ENCODE data around the gene CA11.
"Not testable (repeated sequence)": the region's sequence is repeated elsewhere in the genome, so short reads cannot be mapped to it uniquely, and the experiment has no call there.

Gene CA11

GRCh38 chr19:48668761-48669160, 22.8 kb upstream of the CA11 start:
- DNase-seq: no peak

GRCh38 chr19:48668332-48668731, 22.3 kb upstream of the CA11 start:
- DNase-seq: no peak

GRCh38 chr19:48665786-48666185, 19.8 kb upstream of the CA11 start:
- no peak for DNase-seq

- DNase-seq: no peak
Observed at GRCh38 chr19:48664476-48664875, 18.5 kb upstream of the CA11 start.

- DNase-seq: no peak
Observed at GRCh38 chr19:48663667-48664066, 17.7 kb upstream of the CA11 start.

GRCh38 chr19:48661711-48662090, 15.7 kb upstream of the CA11 start:
- DNase-seq: no peak

- peak; percentile 85 for DNase-seq
Observed at GRCh38 chr19:48660852-48661710, 15.1 kb upstream of the CA11 start.

- no peak for DNase-seq
Observed at GRCh38 chr19:48659768-48660167, 13.8 kb upstream of the CA11 start.

- DNase-seq: no peak
Observed at GRCh38 chr19:48658483-48658882, 12.5 kb upstream of the CA11 start.

GRCh38 chr19:48657828-48658227, 11.8 kb upstream of the CA11 start:
- DNase-seq: not testable (repeated sequence)

GRCh38 chr19:48656840-48657474, 11.0 kb upstream of the CA11 start:
- DNase-seq: peak; percentile 89

- DNase-seq: no peak
Observed at GRCh38 chr19:48654299-48655059, 8.5 kb upstream of the CA11 start.

- DNase-seq: no peak
Observed at GRCh38 chr19:48651683-48652048, 5.7 kb upstream of the CA11 start.

- DNase-seq: no peak
Observed at GRCh38 chr19:48650974-48651682, 5.1 kb upstream of the CA11 start.

- no peak for DNase-seq
Observed at GRCh38 chr19:48648134-48648533, 2.1 kb upstream of the CA11 start.

GRCh38 chr19:48646722-48647216, 782 bp upstream of the CA11 start:
- DNase-seq: no peak

- DNase-seq: no peak
Observed at GRCh38 chr19:48645620-48646000, 377 bp downstream of the CA11 start.

GRCh38 chr19:48644839-48645619, 958 bp downstream of the CA11 start:
- peak; percentile 61 for DNase-seq

GRCh38 chr19:48644355-48644754, 1.6 kb downstream of the CA11 start:
- no peak for DNase-seq

GRCh38 chr19:48642862-48643261, 3.1 kb downstream of the CA11 start:
- DNase-seq: no peak

- no peak for DNase-seq
Observed at GRCh38 chr19:48641850-48642249, 4.1 kb downstream of the CA11 start.

Data from fibroblast of skin of right quadriceps (primary cell).